ENCODE results near the gene NTRK2. TPM values are rescaled to one million over a fixed set of nuclear protein-coding genes. Genes with fewer than 3 reads are reported as not detected.

NTRK2 gene
- total and polyA plus RNA-seq, 2 experiments from 2014 or later = 0.03 TPM; not detected in 1

GRCh38 chr9:84711398-84711777 is 41.9 kb downstream of the NTRK2 start:
- no peak overlapping the region; the same call in 1 of the 2 replicates for H3K27ac Mint-ChIP-seq
- TF ChIP-seq NANOG (IDR thresholded peaks at IDR 0.05; ENCODE audit: borderline replicate concordance) (no peak), EZH2 (IDR thresholded peaks at IDR 0.05; ENCODE audit: low read depth, unreplicated experiment) (no peak)
- no peaks in the 10 kb centered on the region for H3K36me3 Mint-ChIP-seq (ENCODE audit: low read depth)
- Histone ChIP-seq H3K27ac (ENCODE audit: low read depth) (no peak overlapping the region), H3K4me1 (ENCODE audit: insufficient read depth) (peaks cover 30% of the 10 kb centered on the region), H3K27me3 (ENCODE audit: insufficient read depth) (no peaks in the 10 kb centered on the region), H2AFZ (no peak overlapping the region), H3K36me3 (ENCODE audit: insufficient read depth) (no peaks in the 10 kb centered on the region), H3K4me3 (no peak overlapping the region), H3K9me2 (ENCODE audit: insufficient read depth) (no peaks in the 10 kb centered on the region), H4K20me1 (replicated peaks; ENCODE audit: insufficient read depth) (no peaks in the 10 kb centered on the region), H3K4me2 (no peak overlapping the region), H3F3A (replicated peaks; ENCODE audit: low read depth) (no peaks in the 10 kb centered on the region), H3K79me2 (replicated peaks; ENCODE audit: insufficient read depth) (no peaks in the 10 kb centered on the region)
- H3K27me3 Mint-ChIP-seq (ENCODE audit: insufficient read depth, low read depth, poor library complexity) = peaks cover 7% of the 10 kb centered on the region
- no peak for ATAC-seq
- no peak overlapping the region for H3K4me3 Mint-ChIP-seq
- no peak for DNase-seq (ENCODE audit: low spot score)
- no peaks in the 10 kb centered on the region for H3K9me3 Mint-ChIP-seq
- peaks cover 42% of the 10 kb centered on the region for H3K4me1 Mint-ChIP-seq

GRCh38 chr9:84711936-84712335 is 42.4 kb downstream of the NTRK2 start:
- no peak overlapping the region for H3K4me3 ChIP-seq
- H3K36me3 ChIP-seq (ENCODE audit: insufficient read depth) = no peaks in the 10 kb centered on the region
- Mint-ChIP-seq H3K9me3 (no peaks in the 10 kb centered on the region), H3K27me3 (ENCODE audit: insufficient read depth, low read depth, poor library complexity) (peaks cover 7% of the 10 kb centered on the region), H3K4me3 (no peak overlapping the region), H3K4me1 (peaks cover 42% of the 10 kb centered on the region), H3K27ac (no peak overlapping the region), H3K36me3 (ENCODE audit: low read depth) (no peaks in the 10 kb centered on the region)
- H3K4me2 ChIP-seq = no peak overlapping the region
- DNase-seq (ENCODE audit: low spot score) (no peak), ATAC-seq (no peak)
- H4K20me1 ChIP-seq (replicated peaks; ENCODE audit: insufficient read depth) = no peaks in the 10 kb centered on the region
- H3K27me3 ChIP-seq (ENCODE audit: insufficient read depth) = no peaks in the 10 kb centered on the region
- peaks cover 30% of the 10 kb centered on the region for H3K4me1 ChIP-seq (ENCODE audit: insufficient read depth)
- H3K27ac ChIP-seq (ENCODE audit: low read depth) = no peak overlapping the region
- no peaks in the 10 kb centered on the region for H3K9me2 ChIP-seq (ENCODE audit: insufficient read depth)
- H3K79me2 ChIP-seq (replicated peaks; ENCODE audit: insufficient read depth) = no peaks in the 10 kb centered on the region
- no peaks in the 10 kb centered on the region for H3F3A ChIP-seq (replicated peaks; ENCODE audit: low read depth)
- no peak overlapping the region for H2AFZ ChIP-seq
- TF ChIP-seq, protein P1, sequence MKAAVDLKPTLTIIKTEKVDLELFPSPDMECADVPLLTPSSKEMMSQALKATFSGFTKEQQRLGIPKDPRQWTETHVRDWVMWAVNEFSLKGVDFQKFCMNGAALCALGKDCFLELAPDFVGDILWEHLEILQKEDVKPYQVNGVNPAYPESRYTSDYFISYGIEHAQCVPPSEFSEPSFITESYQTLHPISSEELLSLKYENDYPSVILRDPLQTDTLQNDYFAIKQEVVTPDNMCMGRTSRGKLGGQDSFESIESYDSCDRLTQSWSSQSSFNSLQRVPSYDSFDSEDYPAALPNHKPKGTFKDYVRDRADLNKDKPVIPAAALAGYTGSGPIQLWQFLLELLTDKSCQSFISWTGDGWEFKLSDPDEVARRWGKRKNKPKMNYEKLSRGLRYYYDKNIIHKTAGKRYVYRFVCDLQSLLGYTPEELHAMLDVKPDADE (IDR thresholded peaks at IDR 0.05) = no peak
- TF ChIP-seq NANOG (IDR thresholded peaks at IDR 0.05; ENCODE audit: borderline replicate concordance) (no peak), CREB1 (CRISPR knock-in tag; IDR thresholded peaks at IDR 0.05; ENCODE audit: low read depth) (no peak), STAT1 (IDR thresholded peaks at IDR 0.05; ENCODE audit: unreplicated experiment) (no peak), REST (IDR thresholded peaks at IDR 0.05; ENCODE audit: unreplicated experiment) (no peak), EZH2phosphoT487 (IDR thresholded peaks at IDR 0.05; ENCODE audit: unreplicated experiment) (no peak), ZNF462 (CRISPR knock-in tag; IDR thresholded peaks at IDR 0.05) (no peak), ZNF114 (CRISPR knock-in tag; IDR thresholded peaks at IDR 0.05) (no peak), POLR2AphosphoS5 (IDR thresholded peaks at IDR 0.05; ENCODE audit: low read depth) (no peak), ZNF331 (CRISPR knock-in tag; IDR thresholded peaks at IDR 0.05; ENCODE audit: low read depth) (no peak), JUNB (IDR thresholded peaks at IDR 0.05; ENCODE audit: unreplicated experiment) (no peak)

Data from GM23338 (cell line).